ENCODE results near the gene COL26A1.

DNA sequence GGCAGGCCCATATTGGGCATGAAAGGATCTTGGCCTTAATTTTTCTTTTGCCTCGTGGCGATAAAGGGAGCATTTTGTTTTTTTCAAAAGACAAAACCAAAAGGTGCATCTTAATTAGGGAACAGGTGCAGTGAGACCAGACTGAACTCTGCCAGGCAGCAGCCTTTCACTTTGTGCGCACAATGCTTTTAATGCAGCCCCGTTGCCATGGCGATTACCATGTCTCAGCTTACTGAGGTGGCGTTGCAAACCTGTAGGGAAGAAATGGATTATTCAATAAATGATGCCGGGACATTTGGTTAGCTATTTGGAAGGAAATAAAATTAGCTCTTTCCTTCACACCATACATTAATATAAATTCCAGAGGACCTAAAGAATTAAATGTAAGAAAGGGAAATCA, 204.6 kb downstream of the COL26A1 start:
- TF ChIP-seq EP300 (IDR thresholded peaks at IDR 0.05) (no peak), POLR2A (IDR thresholded peaks at IDR 0.05) (no peak), POLR2AphosphoS5 (IDR thresholded peaks at IDR 0.05) (no peak)
- TF ChIP-seq, protein P1, sequence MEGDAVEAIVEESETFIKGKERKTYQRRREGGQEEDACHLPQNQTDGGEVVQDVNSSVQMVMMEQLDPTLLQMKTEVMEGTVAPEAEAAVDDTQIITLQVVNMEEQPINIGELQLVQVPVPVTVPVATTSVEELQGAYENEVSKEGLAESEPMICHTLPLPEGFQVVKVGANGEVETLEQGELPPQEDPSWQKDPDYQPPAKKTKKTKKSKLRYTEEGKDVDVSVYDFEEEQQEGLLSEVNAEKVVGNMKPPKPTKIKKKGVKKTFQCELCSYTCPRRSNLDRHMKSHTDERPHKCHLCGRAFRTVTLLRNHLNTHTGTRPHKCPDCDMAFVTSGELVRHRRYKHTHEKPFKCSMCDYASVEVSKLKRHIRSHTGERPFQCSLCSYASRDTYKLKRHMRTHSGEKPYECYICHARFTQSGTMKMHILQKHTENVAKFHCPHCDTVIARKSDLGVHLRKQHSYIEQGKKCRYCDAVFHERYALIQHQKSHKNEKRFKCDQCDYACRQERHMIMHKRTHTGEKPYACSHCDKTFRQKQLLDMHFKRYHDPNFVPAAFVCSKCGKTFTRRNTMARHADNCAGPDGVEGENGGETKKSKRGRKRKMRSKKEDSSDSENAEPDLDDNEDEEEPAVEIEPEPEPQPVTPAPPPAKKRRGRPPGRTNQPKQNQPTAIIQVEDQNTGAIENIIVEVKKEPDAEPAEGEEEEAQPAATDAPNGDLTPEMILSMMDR (IDR thresholded peaks at IDR 0.05) = no peak

All from stomach (tissue), 4 donors.